Measurements from ENCODE around the gene IGSF21. TPM values are rescaled to one million over a fixed set of nuclear protein-coding genes. Genes with fewer than 3 reads are reported as not detected.

Gene IGSF21
- polyA plus RNA-seq, 1 experiment, result not detected

GRCh38 chr1:18329469-18330253 lies 222.1 kb downstream of the IGSF21 start:
- TF ChIP-seq CTCF (IDR thresholded peaks at IDR 0.05; ENCODE audit: low read depth, low read length), result no peak
- DNase-seq (ENCODE audit: low read depth, low spot score), result no peak
- H3K9me3 ChIP-seq (ENCODE audit: control insufficient read depth, insufficient read depth, low read length), result peaks cover 9% of the 10 kb centered on the region
- H3K4me3 ChIP-seq (ENCODE audit: low read depth, low read length), result no peak overlapping the region
- CTCF ChIA-PET, result no interaction called here
- no peak overlapping the region for H3K27ac ChIP-seq (ENCODE audit: low read depth, low read length)
- no peaks in the 10 kb centered on the region for H3K27me3 ChIP-seq (ENCODE audit: control insufficient read depth, insufficient read depth, low read length)
- POLR2A ChIA-PET, result no interaction called here

DNA sequence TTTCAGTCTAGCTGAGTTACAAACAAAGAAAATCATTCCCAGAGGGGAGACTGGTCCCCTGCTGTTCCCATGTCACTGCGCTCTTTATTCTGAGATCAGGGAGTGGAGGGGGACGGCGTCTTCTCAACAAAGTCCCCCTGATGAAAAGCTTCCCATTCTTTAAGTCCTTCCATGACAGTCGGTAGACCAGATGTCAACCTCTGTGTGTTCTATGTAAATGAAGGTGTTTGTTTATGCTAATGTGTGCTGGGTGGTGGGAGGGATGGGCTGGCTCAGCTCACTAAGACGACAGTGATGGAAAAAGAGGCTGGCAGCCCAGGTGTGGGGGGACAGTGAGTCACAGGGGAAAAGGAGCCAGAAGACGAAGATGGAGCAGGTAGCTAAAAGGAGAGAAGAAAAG lies 225.0 kb downstream of the IGSF21 start:
- ChIA-PET POLR2A (no interaction called here), CTCF (no interaction called here)
- DNase-seq (ENCODE audit: low read depth, low spot score), result no peak
- Histone ChIP-seq H3K9me3 (ENCODE audit: control insufficient read depth, insufficient read depth, low read length) (peaks cover 18% of the 10 kb centered on the region), H3K4me3 (ENCODE audit: low read depth, low read length) (no peak overlapping the region), H3K27me3 (ENCODE audit: control insufficient read depth, insufficient read depth, low read length) (no peaks in the 10 kb centered on the region), H3K27ac (ENCODE audit: low read depth, low read length) (no peak overlapping the region)
- TF ChIP-seq CTCF (IDR thresholded peaks at IDR 0.05; ENCODE audit: low read depth, low read length), result no peak

DNA sequence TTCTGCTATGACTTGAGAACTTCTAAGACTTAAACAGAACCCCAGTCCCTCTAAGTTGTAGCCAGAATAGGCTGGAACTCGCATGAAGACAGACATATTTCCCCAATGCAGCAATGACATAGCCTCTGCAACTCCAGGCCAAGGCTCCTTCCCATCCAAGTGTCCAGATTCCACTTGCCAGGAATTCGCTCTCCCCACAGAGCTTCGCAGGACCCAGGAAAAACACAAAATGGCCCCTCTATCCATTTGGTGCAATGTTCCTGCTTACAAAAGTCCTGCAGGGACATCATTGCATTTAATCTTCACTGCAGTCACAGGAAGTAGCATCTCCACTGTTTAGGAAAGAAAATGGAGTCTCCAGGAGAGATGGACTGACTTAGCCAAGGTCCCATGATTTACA lies 225.6 kb downstream of the IGSF21 start:
- POLR2A ChIA-PET, result no interaction called here
- CTCF ChIA-PET, result no interaction called here
- Histone ChIP-seq H3K9me3 (ENCODE audit: control insufficient read depth, insufficient read depth, low read length) (peaks cover 18% of the 10 kb centered on the region), H3K27ac (ENCODE audit: low read depth, low read length) (no peak overlapping the region), H3K4me3 (ENCODE audit: low read depth, low read length) (no peak overlapping the region), H3K27me3 (ENCODE audit: control insufficient read depth, insufficient read depth, low read length) (no peaks in the 10 kb centered on the region)
- no peak for DNase-seq (ENCODE audit: low read depth, low spot score)
- TF ChIP-seq CTCF (IDR thresholded peaks at IDR 0.05; ENCODE audit: low read depth, low read length), result no peak

- Histone ChIP-seq H3K27me3 (ENCODE audit: control insufficient read depth, insufficient read depth, low read length) (no peaks in the 10 kb centered on the region), H3K4me3 (ENCODE audit: low read depth, low read length) (no peak overlapping the region), H3K9me3 (ENCODE audit: control insufficient read depth, insufficient read depth, low read length) (peaks cover 23% of the 10 kb centered on the region), H3K27ac (ENCODE audit: low read depth, low read length) (no peak overlapping the region)
- ChIA-PET CTCF (no interaction called here), POLR2A (no interaction called here)
- no peak for TF ChIP-seq CTCF (IDR thresholded peaks at IDR 0.05; ENCODE audit: low read depth, low read length)
- DNase-seq (ENCODE audit: low read depth, low spot score), result no peak
Observed at GRCh38 chr1:18336801-18337200, 229.2 kb downstream of the IGSF21 start.

DNA sequence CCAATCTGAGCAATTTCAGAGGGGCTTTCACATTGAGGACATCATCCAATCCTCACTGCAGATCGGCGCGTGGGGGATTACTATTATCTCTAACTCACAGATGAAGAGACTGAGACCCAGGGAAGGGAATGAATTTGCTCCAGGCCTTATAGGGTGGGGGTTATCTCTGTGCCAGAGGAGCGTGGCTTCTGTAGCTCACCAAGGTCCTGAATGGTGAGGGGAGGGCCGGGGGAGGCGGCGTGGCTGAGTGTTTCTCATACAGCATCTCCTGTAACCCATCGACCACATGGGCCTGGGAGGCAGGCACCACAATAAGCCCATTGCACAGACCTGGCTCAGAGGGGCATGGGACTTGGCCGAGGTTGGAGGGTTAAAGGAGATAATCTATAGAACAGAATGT lies 230.2 kb downstream of the IGSF21 start:
- Histone ChIP-seq H3K27me3 (ENCODE audit: control insufficient read depth, insufficient read depth, low read length) (no peaks in the 10 kb centered on the region), H3K27ac (ENCODE audit: low read depth, low read length) (no peak overlapping the region), H3K4me3 (ENCODE audit: low read depth, low read length) (no peak overlapping the region), H3K9me3 (ENCODE audit: control insufficient read depth, insufficient read depth, low read length) (peaks cover 21% of the 10 kb centered on the region)
- DNase-seq (ENCODE audit: low read depth, low spot score), result no peak
- CTCF ChIA-PET, result no interaction called here
- TF ChIP-seq CTCF (IDR thresholded peaks at IDR 0.05; ENCODE audit: low read depth, low read length), result no peak
- POLR2A ChIA-PET, result no interaction called here
